ENCODE results near the gene CHCHD6.

CHCHD6 gene

DNA sequence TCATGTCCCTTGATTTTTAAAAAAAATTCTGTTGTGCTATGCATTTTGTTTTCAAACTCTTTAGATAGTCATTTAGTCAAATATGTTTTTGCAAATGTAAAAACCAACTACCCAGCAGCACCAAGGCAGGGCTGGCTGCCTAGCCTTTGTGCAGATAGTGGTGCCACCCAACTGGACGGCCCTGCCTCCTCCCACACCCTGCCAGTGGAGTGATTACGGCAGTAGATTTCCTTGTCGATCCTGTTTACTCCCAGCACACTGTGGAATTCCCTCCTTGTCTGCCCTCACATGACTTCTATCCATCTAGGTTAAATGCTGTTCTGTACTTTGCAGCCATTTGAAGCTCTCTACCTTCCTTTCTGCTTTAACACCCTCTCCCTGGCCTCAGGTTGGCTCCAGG lies 199.5 kb downstream of the CHCHD6 start:
- TF ChIP-seq, protein P1, sequence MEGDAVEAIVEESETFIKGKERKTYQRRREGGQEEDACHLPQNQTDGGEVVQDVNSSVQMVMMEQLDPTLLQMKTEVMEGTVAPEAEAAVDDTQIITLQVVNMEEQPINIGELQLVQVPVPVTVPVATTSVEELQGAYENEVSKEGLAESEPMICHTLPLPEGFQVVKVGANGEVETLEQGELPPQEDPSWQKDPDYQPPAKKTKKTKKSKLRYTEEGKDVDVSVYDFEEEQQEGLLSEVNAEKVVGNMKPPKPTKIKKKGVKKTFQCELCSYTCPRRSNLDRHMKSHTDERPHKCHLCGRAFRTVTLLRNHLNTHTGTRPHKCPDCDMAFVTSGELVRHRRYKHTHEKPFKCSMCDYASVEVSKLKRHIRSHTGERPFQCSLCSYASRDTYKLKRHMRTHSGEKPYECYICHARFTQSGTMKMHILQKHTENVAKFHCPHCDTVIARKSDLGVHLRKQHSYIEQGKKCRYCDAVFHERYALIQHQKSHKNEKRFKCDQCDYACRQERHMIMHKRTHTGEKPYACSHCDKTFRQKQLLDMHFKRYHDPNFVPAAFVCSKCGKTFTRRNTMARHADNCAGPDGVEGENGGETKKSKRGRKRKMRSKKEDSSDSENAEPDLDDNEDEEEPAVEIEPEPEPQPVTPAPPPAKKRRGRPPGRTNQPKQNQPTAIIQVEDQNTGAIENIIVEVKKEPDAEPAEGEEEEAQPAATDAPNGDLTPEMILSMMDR (conservative IDR thresholded peaks at IDR 0.05; ENCODE audit: low read length): no peak
- H3K4me3 ChIP-seq (ENCODE audit: low read length): no peak overlapping the region
- no peak for DNase-seq (ENCODE audit: low read depth)

DNA sequence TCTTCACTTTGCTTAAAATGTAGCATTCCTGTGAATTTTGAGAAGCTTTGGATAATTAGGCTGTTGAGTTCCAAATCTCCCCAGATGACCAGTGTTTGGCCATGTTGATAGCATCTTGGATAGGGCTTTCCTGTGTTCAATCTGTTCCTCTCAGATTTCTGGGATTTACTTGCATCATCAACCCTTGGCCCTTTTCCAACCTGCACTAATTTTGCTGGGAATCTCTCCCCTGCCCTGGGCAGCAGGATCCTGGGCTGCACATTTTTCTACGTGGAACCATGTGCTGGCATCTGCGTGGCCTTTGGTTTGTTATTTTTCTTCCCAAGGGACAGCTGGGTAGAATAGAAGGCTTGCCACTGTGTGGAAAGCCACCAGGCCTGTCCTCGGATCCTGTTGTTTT lies 203.5 kb downstream of the CHCHD6 start:
- DNase-seq (ENCODE audit: low read depth): peak; percentile 21
- TF ChIP-seq, protein P1 (conservative IDR thresholded peaks at IDR 0.05; ENCODE audit: low read length): no peak
- H3K4me3 ChIP-seq (ENCODE audit: low read length): no peak overlapping the region

DNA sequence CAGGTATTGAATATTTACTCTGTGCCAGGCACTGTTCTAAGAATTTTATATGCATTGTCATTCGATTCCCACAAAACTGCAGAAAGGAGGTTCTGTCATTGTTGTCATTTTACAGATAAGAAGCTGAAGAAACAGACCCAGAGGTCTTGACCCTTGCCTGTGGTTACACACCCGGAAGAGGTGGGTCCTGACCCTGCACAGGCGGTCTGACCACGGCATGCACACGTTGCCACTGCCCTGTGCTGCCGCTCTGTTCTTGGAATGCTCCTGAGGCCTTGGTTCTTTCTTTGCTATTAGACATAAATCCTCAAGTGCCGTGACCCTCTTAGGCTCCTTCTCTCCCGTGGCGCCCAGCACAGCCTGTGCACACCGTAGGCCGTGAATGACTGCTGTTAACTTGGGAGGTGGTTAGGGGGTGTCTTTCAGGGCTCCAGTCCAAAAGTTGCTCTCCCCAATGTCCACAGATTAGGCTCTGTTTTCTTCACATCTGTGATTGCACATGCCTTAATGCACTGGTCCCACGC lies 204.8 kb downstream of the CHCHD6 start:
- TF ChIP-seq, protein P1 (conservative IDR thresholded peaks at IDR 0.05; ENCODE audit: low read length): no peak
- H3K4me3 ChIP-seq (ENCODE audit: low read length): no peak overlapping the region
- DNase-seq (ENCODE audit: low read depth): no peak

DNA sequence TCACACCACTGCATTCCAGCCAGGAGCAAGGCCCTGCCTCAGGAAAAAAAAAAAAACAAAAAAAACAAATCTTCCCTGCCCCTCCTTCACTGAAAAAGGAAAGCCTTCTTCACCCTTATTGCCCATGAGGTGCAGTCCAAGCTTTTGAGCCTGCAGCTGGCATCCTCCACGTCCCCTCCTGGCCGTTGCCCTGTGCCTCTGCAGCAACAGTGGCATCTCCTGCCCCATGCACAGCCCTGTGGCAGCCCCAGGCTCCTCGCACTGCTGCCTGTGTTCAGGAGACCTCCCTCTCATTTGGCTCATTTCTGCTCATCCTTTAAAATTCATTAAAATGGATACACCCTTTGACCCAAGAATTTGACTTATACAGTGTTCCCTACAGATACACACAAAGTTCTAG lies 206.2 kb downstream of the CHCHD6 start:
- TF ChIP-seq, protein P1 (conservative IDR thresholded peaks at IDR 0.05; ENCODE audit: low read length): no peak
- no peak overlapping the region for H3K4me3 ChIP-seq (ENCODE audit: low read length)
- no peak for DNase-seq (ENCODE audit: low read depth)

DNA sequence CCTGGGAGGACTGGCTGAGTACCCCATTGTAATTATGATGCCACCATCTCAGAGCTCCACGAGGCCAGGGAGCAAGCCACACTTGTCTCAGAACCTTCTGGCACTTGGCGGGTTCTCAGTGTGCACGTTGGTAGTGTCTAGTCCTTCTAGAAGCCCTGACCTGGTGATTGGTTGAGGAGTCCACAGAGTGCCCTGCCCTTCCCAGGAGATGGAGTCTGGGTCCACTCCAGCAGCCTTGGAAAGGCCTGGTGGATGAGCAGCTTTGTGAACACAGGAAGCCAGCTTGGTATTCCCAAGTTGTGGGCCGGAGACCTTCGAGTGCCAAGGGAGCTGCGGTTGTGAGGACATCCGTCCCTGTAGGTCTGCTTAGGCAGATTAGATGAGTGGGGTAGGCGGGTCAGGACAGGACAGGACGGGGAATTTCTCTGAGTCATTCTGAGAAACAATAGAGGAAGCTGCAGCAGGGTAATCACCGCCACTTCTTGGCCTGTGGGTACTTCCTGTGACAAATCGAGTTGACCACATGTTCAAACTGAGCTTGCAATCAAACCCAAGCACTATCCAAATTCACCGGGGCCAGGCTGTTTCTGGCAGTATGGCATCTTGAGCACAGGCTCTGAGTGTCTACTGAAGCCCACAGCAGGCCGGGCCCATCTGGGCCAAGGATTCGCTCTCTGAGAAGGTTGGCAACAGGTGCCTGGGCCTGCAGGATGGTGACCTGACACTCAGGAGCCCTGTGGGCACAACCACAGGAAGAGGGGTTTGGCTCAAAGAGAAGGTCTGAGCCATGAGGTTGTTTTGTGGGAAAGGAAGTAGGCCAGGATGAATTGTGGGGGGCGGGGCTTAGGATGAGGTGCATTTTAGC lies 207.4 kb downstream of the CHCHD6 start:
- TF ChIP-seq, protein P1 (conservative IDR thresholded peaks at IDR 0.05; ENCODE audit: low read length): no peak
- no peak overlapping the region for H3K4me3 ChIP-seq (ENCODE audit: low read length)
- DNase-seq (ENCODE audit: low read depth): peak; percentile 95

DNA sequence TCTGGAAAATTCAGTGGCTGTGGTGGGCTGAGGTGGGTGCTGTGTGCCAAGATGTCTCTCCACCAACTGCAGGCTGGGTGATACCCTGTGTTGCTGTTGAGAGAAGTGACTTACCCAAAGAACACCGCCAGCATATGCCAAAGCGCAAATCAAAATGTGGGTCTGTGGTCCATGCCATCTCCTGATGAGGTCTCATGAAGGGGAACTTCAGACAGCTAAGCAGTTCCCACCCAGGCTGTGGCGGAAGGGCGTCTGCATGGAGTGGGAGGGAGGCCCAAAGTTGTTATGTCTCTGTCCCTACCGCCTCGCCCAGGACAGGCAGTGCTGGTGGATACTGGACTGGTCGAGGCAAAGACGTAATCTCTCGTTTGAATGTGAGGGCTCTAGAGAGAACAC lies 208.0 kb downstream of the CHCHD6 start:
- H3K4me3 ChIP-seq (ENCODE audit: low read length): no peak overlapping the region
- TF ChIP-seq, protein P1 (conservative IDR thresholded peaks at IDR 0.05; ENCODE audit: low read length): no peak
- DNase-seq (ENCODE audit: low read depth): no peak
